ENCODE data around the gene BCL10.
A peak's percentile ranks its signal among the peaks of the same experiment; 100 is the strongest.

The BCL10 gene
- 41.0 to 89.9 (median 58.9) reads per million in 17 experiments for total RNA-seq

GRCh38 chr1:85276215-85276977 is at the start of gene BCL10:
BCL10 (minus strand) TSS chr1:85276632; CDS start chr1:85276352, 280 bp downstream.
- DNase-seq = peak; percentile 99 to 100 (median 100)

DNA sequence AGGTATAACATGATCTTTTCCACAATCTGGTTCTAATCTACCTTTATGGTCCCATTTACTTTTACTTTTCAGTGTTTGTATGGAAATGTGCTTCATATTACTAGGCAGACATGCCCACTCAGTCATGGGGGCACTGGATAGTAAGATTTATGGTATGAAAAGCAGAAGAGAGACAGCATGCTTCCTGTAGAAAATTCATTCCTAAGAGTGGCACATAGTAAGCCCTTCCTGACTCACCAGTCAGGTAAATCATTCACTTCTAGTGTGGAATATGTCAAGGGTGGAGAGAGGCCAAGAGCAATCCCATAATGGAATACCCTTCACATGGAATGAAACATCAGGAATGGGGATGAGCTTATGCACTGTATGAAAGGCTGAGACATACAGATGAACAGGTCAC is 49.5 kb upstream of the BCL10 start:
- no peak for DNase-seq

GRCh38 chr1:85323770-85324169 is 47.3 kb upstream of the BCL10 start:
- DNase-seq = no peak

GRCh38 chr1:85322655-85323054 is 46.2 kb upstream of the BCL10 start:
- no peak for DNase-seq

DNA sequence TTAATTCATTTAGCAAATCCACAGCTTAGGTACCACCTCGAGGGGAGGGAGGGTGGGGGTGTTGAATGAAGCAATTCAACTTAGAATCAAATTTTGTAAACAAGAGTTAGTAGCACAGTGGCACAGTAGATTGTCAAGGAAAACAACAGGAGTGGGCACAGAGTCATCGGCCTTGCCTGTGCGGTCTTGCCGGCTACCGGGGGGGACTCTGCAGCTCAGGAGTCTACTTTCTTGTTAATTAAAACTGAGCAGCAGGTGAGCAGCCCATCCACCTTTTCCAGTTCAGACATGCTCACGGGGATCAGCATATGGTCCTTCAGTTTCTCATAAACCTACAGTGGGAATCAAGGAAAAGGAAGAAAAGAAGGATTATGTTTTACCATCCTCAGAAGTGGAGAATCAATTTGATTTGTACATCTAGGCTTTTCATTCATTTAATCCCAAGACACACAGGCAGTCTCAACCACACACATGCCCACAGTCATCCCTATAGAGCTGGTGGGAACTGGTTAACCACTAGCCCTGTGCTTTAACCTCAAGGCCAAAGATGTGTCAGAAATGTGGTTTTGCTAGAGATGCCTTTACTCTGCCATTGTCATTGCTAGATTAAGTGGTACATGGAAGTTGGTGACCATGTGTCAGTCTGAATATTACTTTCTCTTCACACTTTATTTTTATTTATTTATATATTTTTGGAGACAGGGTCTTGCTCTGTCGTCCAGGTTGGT is 45.0 kb upstream of the BCL10 start:
- DNase-seq = no peak

DNA sequence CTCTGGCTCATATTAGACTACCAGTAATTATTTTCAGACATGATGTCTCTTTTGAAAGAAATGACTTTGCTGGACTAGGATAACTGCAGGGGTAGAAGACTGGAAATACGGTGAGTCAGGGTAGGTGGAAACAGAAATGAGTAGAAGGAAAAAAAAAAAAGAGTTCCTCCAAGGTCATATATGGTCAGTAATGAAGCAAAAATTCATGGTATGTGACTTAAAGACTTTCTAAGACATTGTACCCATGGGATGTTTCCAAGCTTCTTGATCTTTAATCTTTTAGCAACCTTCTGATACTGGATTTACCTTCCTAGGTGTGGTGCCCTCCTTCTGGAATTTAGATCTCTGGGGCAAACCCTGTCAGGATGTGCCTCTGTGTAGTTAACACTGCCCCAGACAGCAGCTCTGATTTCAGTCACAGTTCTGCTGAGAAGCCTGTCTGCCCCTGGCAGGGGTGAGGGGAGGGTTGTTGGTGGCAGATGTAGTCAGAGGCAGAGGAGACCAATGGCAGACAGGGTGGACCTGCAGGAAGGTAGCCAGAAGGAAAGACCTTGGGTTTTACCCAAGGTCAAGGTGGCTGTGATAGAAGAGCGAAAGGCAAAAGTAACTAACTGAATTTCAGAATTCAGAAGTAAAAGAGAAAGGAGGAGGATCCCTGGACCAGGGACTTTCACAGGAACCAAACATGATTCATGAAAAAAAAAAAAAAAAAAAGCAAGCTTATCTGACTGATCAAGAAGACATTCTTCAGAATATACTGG is 44.1 kb upstream of the BCL10 start:
- no peak for DNase-seq

- DNase-seq = no peak
These were observed 43.5 kb upstream of the BCL10 start for GRCh38 chr1:85319931-85320330.

GRCh38 chr1:85319491-85319890 is 43.1 kb upstream of the BCL10 start:
- no peak for DNase-seq

DNA sequence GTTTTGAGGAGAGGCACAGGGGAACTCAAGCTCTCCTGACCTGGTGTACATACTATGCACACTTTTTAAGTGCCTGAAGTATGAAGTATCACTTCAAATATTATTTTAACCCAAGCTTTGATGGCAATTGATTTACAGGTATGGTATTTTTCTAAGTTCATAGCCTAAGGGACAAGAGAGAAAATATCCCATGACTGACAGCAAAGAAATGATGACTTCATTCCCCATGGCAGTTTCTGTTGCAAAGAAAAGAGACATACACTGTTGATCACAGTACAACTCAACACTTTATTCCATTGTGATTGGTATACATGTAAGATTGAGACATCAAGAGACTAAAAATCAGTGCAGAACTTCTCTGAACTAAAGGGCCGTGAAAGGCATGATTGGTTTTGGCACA is 41.8 kb upstream of the BCL10 start:
- DNase-seq = no peak

- no peak for DNase-seq
These were observed 41.1 kb upstream of the BCL10 start for GRCh38 chr1:85317560-85317959.

- DNase-seq = no peak
These were observed 39.9 kb upstream of the BCL10 start for GRCh38 chr1:85316321-85316720.

- no peak for DNase-seq
These were observed 39.4 kb upstream of the BCL10 start for GRCh38 chr1:85315789-85316188.

DNA sequence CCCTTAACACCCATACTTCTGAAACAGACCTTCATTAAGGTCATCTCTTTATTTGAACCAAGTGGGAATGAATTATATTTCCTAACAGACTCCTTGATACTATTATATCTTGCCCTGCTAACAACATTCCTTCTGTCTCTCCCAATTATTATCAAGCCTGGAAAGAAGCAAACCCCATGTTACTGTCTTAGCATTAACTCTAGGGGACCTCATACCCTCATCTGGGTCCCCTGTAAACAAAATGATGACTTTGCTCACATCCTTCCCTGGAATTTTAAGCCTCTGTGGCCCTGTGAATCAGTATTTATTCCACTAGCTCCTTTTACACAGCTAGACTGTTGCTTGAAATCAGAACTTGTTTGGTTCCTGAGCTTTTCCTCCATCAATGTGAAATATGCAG is 38.3 kb upstream of the BCL10 start:
- DNase-seq = no peak

DNA sequence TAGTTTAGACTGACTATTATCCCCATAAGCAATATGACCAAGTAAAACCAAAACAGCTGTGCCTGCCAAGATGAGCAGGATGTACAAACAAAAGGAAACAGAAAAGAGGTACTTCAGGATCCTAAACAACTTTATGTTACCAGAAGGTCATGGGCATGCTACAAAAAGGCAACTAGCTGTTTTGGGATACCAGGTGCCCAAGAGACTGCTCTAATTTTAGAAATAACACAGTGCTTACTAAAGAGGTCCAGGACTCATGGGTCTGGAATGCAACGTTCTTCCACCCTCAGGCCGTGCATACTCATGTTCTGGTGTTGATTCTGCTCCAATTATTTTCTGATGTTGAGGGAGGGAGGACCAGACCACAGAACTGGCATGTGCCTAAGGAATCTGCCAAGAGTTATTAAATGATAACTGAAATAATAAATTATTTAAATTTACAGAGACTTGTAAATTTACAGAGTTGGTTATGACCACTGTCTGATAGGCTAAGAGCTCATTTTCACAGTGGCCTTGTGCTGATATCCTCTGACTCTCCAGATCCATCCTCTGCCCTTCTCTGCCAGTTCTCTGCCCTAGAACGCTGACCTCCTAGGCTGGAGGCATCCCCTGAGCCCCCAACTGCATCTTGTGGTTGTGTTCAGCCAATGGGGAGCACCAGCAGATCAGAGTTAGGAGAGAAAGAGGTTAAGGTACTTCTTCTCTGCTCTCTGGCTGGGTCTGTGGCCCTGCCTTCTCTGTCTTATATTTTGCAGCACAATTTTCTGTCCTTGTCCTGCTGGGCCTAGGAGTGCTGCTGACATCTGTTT is 37.7 kb upstream of the BCL10 start:
- DNase-seq = no peak

GRCh38 chr1:85311818-85312217 is 35.4 kb upstream of the BCL10 start:
- DNase-seq = no peak

DNA sequence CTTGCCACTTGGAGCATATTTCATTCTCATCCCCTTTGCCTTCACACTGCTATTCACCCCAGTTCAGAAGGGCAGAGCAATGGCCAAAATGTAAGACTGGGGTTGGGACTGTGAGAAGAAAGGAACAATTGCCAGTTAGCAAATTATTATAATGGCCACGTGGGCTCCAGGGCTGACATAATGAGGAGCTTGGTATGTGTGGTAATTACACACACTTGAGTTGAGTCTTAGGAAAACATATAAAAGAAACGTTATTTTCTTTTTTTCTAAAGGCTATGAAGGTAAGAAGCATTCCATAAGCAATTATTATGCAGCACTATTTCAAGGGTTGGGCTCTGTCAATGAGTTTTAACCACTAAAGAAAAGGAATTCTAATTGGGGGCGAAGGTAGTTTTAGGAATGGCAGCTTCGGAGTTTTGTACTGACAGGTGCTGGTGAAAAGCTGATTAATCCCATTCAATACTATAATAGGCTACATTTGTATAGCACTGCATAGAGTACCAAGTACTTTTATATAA is 32.5 kb upstream of the BCL10 start:
- no peak for DNase-seq

DNA sequence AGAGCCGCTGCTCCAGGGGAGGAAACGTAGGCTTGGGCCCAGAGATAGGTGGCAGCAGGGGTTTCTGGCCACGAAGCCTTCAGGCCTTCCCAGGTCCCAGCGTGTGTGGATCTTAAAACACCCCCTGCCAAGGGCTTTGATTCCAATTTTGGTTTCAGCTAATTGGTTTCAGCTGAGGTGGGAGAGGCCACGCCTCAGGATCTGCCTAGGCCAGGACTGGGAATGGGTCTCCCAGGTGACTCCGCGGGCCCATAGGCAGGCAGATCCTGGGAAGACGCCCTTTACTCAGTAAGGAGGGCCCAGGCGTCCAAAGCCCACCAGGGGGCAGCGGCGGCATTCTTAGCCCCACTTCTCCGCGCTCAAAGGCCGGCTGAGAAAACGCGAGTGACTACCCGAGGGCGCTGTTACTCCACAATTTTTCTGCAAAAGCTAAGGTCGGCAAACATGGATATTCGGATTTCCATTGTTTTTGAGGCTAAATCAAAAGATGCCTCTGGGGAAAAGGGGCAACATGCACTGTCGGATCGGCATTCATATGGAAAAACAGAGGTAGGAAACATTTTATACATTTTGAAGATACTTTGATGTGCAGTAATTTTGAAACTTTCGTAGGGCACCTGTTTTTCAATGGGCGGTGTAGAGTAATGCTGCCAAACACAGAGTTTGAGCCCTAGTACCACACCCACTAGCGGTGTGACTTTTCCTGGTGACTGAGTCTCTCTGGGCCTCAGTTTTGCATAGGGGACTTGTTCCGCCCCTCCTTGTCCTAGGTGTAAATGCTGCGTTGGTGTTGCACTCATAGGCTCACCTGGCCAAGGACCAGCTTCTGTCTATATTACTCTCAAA is 31.8 kb upstream of the BCL10 start:
- DNase-seq = peak; percentile 56 to 78 (median 62)

GRCh38 chr1:85306236-85306635 is 29.8 kb upstream of the BCL10 start:
- DNase-seq = no peak

GRCh38 chr1:85303440-85304162 is 27.2 kb upstream of the BCL10 start:
- DNase-seq = no peak

GRCh38 chr1:85300140-85300539 is 23.7 kb upstream of the BCL10 start:
- DNase-seq = no peak
